Breast epithelium (tissue), 4 donors: ENCODE measurements around the gene GTF2I. TPM values are rescaled to one million over a fixed set of nuclear protein-coding genes. Genes with fewer than 3 reads are reported as not detected.

ENCODE experiments used
- DNase-seq, 2 donors: peaks; one replicate each; pipeline ENCODE4 v3.0.0-alpha.2; 2019; ENCODE audit warnings: low spot score in 2 of 2
- H3K27ac ChIP-seq, 2 donors: fragments of 200-600 bp; sonication (generic) in 1 of 2; one replicate each; pipeline ENCODE4 v1.5.1; 2016 to 2019; ENCODE audit warnings: mild to moderate bottlenecking in 1 of 2
- H3K27me3 ChIP-seq, 2 donors: fragments of 200-600 bp; sonication (generic) in 1 of 2; one replicate each; pipeline versions ENCODE4 v1.5.1 to v1.6.0; 2017 to 2019; ENCODE audit warnings: control low read depth in 1 of 2, mild to moderate bottlenecking in 1 of 2
- H3K36me3 ChIP-seq: fragments of 200-600 bp; one replicate; pipeline ENCODE4 v1.5.1; 2019
- H3K4me1 ChIP-seq, 2 donors: fragments of 200-600 bp; sonication (generic); one replicate each; pipeline ENCODE4 v1.5.1; 2016 to 2019; ENCODE audit warnings: control low read depth in 1 of 2
- H3K4me3 ChIP-seq, 3 donors: fragments of 200-600 bp; sonication (generic); 1 replicate in 2 of 3; 2 replicates in 1 of 3; pipeline ENCODE4 v1.5.1; 2016 to 2019; ENCODE audit warnings: mild to moderate bottlenecking in 3 of 3, moderate library complexity in 2 of 3
- H3K9me3 ChIP-seq, 2 donors: fragments of 200-600 bp; sonication (generic) in 1 of 2; one replicate each; pipeline ENCODE4 v1.5.1; 2016 to 2019; ENCODE audit warnings: control low read depth in 1 of 2
- POLR2A ChIP-seq: fragments of 450-650 bp; IDR thresholded peaks from one replicate; pipeline ENCODE4 v1.6.1; 2016; ENCODE audit warnings: antibody characterized with exemption, mild to moderate bottlenecking, moderate library complexity
- POLR2AphosphoS5 ChIP-seq, 3 donors: sonication (generic); formaldehyde crosslinking; IDR thresholded peaks; one replicate each; pipeline ENCODE4 v1.6.1; 2017; ENCODE audit warnings: antibody characterized with exemption in 3 of 3
- intact Hi-C: fragments of 100-400 bp; cut with DNase I; formaldehyde crosslinking; loops from one replicate; pipeline ENCODE4 v1.15.1; 2023; ENCODE audit warnings: low total_unique reads
- total RNA-seq, 3 donors: library from RNA; depleted of rRNA; stranded (reverse); fragments of >200 nt; gene quantifications; one replicate each; pipeline ENCODE4 v1.1.0, GENCODE V29; 2016
- TF ChIP-seq, protein P1 (sequence below), 3 donors: fragments of 450-650 bp; IDR thresholded peaks; one replicate each; pipeline ENCODE4 v1.5.1; 2016 to 2017; ENCODE audit warnings: antibody characterized with exemption in 3 of 3, mild to moderate bottlenecking in 3 of 3, moderate library complexity in 3 of 3

GTF2I gene
- 100 to 1,000 TPM; 133 to 241 (median 184) TPM for total RNA-seq

DNA sequence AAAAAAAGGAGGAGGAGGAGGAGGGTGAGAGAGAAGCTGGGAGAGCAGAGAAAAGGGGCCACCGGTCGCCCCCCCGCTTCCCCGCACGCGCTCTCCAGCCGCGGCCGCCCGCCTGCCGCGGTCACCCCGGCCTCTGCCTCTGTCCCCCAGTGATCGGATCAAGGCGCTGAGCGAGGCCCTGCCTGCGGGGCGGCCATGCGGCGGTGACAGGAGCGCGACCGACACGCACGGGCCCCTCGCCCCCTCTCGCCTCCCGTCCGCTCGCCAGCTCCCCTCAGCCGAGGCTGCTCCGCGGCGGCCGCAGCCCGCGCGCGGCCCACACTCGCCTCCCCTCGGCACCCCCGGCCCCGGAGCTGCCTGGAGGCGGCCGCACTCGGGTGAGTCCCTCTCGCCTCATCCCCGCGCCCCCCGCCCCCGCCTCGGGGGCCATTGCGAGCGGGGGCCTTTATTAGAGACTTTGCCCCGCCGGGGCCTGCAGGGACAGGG lies at the start of gene GTF2I:
GTF2I (plus strand) TSS at position 27 of the 486 bp plus-strand sequence. CDS start 31,411 bp downstream, outside the sequence.
- Histone ChIP-seq H3K27ac (peak within 1 kb of the TSS; percentile 98), H3K36me3 (no peaks in the 10 kb centered on the region), H3K4me3 (peak within 1 kb of the TSS; percentile 95 to 100 (median 99)), H3K27me3 (no peaks in the 10 kb centered on the region), H3K4me1 (peaks cover 0 to 18% of the 10 kb centered on the region in 2 donors), H3K9me3 (no peaks in the 10 kb centered on the region)
- TF ChIP-seq, protein P1, sequence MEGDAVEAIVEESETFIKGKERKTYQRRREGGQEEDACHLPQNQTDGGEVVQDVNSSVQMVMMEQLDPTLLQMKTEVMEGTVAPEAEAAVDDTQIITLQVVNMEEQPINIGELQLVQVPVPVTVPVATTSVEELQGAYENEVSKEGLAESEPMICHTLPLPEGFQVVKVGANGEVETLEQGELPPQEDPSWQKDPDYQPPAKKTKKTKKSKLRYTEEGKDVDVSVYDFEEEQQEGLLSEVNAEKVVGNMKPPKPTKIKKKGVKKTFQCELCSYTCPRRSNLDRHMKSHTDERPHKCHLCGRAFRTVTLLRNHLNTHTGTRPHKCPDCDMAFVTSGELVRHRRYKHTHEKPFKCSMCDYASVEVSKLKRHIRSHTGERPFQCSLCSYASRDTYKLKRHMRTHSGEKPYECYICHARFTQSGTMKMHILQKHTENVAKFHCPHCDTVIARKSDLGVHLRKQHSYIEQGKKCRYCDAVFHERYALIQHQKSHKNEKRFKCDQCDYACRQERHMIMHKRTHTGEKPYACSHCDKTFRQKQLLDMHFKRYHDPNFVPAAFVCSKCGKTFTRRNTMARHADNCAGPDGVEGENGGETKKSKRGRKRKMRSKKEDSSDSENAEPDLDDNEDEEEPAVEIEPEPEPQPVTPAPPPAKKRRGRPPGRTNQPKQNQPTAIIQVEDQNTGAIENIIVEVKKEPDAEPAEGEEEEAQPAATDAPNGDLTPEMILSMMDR (IDR thresholded peaks at IDR 0.05): no peak
- TF ChIP-seq POLR2AphosphoS5 (IDR thresholded peaks at IDR 0.05): no peak
- TF ChIP-seq POLR2A: no peak
- DNase-seq: peak in 1 of 2 donors; percentile 42
- intact Hi-C loops: loop anchor here (5.0 kb wide), 1 partner anchor 175 kb away; no protein-coding TSS in a partner anchor

DNA sequence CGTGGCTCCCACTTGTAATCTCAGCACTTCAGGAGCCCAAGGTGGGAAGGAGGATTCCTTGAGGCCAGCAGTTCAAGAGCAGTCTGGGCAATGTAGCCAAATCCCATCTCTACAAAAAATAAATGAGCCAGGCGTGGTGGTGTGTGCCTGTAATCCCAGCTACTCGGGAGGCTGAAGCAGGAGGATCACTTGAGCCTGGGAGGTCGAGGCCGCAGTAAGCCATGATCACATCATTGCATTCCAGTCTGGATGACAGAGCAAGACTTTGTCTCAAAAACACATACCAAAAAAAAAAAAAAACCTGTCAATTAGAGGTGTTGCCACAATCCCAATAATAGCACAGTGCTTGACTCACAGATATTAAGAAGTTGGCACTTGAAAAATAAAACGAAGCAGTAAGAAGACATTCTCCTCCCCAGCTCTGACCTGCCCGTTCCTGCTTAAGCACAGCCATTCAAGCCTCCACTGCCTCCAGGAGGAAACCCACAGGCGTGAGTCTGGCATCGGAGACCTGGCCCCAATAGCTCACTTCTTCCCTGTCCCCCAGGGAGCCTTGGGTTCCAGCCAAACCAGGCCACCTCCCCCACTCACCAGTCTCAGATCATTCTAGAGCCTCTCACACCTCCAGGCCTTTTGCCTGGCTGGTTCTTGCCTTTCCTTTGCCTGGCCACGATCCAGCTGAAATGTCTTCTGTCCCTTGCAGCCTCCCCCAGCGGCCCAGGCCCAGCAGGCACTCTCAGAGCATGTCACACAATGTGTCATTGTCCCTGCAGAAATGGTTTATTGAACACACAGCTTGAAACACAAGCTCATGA lies 45.3 kb upstream of the GTF2I start:
- peak; percentile 77 to 94 for DNase-seq
- H3K9me3 ChIP-seq: no peaks in the 10 kb centered on the region
- intact Hi-C loops: no loop called here
- no peak for TF ChIP-seq POLR2A
- TF ChIP-seq, protein P1 (IDR thresholded peaks at IDR 0.05): peak in 2 of 3 donors; percentile 17 to 42
- peak in 2 of 3 donors; percentile 35 to 64 for TF ChIP-seq POLR2AphosphoS5 (IDR thresholded peaks at IDR 0.05)
- H3K4me1 ChIP-seq: no peaks in the 10 kb centered on the region
- H3K27me3 ChIP-seq: no peaks in the 10 kb centered on the region
- H3K27ac ChIP-seq: peak overlapping the region; percentile 83 to 87
- H3K36me3 ChIP-seq: no peaks in the 10 kb centered on the region
- no peak overlapping the region for H3K4me3 ChIP-seq

DNA sequence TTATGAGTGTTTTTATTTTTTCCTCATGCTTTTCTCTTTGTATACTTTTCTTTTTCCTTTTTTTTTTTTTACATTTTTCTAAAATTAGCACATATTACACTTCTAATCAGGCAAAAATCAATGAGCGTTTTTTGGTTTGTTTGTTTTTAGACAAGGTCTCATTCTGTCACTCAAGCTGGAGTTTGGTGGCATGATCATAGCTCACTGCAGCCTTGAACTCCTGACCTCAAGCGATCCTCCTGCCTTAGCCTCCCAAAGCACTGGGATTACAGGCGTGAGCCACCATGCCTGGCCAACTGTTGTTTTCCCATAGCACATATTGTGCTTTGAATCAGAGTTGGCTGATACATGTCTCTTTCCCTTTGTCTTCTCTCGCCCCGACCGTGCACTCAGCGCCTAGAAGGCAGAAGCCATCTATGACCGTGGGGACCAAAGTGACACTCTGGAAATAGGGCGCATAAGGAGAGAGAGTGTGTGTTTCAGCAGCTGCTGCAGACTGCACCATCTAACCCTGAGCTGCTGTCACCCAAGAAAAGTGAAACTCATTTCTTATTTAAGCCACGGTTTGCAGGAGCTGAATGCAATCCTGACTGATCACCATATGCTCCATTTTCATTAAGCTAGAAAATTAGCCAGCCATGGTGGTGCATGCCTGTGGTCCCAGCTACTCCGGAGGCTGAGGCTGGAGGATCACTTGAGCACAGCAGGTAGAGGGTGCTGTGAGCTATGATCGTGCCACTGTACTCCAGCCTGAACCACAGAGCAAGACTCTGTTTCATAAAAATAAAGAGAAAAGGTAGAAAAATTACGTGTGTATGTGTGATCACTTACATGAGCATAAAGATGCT lies 41.4 kb upstream of the GTF2I start:
- Histone ChIP-seq H3K9me3 (no peaks in the 10 kb centered on the region), H3K27ac (no peak overlapping the region), H3K4me1 (no peaks in the 10 kb centered on the region), H3K36me3 (no peaks in the 10 kb centered on the region), H3K4me3 (no peak overlapping the region), H3K27me3 (no peaks in the 10 kb centered on the region)
- DNase-seq: no peak
- TF ChIP-seq, protein P1 (IDR thresholded peaks at IDR 0.05): no peak
- TF ChIP-seq POLR2A (no peak), POLR2AphosphoS5 (IDR thresholded peaks at IDR 0.05) (no peak)
- intact Hi-C loops: no loop called here

DNA sequence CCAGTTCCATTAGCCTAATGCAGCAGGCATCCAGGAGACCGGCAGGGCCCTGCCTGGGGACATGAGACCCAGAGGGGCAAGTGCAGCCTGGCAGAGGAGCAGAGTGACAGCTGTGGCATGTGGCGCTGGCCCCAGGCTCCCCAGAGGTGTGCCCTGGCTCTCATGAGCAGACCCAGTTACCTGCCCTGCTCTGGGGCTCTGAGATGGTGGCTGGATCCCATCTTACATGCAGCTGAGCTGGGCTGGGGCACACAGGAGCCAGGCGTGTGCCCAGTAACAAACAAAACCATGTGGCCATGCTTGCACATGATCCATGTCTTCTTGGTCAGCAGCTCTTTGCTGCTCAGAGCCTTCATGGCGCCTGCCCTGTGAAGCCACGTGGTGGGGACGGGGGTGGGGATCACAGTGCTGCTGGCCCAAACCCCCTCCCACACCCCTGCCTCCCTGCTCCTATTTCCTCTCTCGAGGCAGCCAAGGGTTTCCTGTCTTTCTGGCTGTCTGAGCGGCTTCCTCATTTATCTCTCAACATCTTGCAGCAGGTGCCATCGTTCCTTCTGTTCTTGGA lies 40.3 kb upstream of the GTF2I start:
- Histone ChIP-seq H3K27ac (peak overlapping the region; percentile 8 to 29), H3K36me3 (no peaks in the 10 kb centered on the region), H3K4me3 (no peak overlapping the region), H3K9me3 (no peaks in the 10 kb centered on the region), H3K27me3 (no peaks in the 10 kb centered on the region), H3K4me1 (no peaks in the 10 kb centered on the region)
- no peak for DNase-seq
- intact Hi-C loops: no loop called here
- no peak for TF ChIP-seq POLR2AphosphoS5 (IDR thresholded peaks at IDR 0.05)

DNA sequence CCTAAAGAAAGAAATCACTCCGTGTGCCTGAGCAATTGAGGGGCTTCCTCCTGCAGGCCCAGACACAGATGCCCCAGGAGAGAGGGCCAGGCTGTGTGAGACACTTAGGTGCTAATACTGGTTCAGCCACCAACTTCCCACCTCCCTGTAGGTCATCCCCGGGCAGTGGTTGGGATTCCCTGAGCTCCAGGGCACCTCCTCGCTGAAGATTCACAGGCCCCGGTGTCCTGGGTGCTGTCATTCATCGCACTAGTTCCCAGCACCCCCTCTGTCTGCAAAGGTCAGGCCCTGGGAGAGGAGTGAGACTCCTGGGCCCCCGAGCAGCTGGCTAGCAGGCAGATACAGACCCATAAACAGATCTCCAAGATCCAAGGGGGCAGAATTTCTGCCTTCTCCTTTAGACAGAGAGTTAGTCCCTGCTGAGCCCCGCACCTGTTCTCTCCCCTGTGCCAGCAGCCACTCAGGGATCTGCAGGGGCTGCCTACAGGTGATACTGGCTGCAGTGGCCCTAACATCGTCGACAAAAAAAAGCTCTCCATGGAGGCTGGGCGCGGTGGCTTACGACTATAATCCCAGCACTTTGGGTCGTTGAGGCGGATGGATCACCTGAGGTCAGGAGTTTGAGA lies 38.2 kb upstream of the GTF2I start:
- no peak overlapping the region for H3K4me3 ChIP-seq
- H3K27me3 ChIP-seq: no peaks in the 10 kb centered on the region
- H3K27ac ChIP-seq: no peak overlapping the region
- H3K4me1 ChIP-seq: no peaks in the 10 kb centered on the region
- intact Hi-C loops: no loop called here
- TF ChIP-seq POLR2AphosphoS5 (IDR thresholded peaks at IDR 0.05) (no peak), POLR2A (no peak)
- TF ChIP-seq, protein P1 (IDR thresholded peaks at IDR 0.05): no peak
- no peak for DNase-seq
- H3K36me3 ChIP-seq: no peaks in the 10 kb centered on the region
- no peaks in the 10 kb centered on the region for H3K9me3 ChIP-seq
